HepG2 (cell line): ENCODE measurements around the gene CEP20.

Source experiments
- ELF4 ChIP-seq: sonication (generic); formaldehyde crosslinking; IDR thresholded peaks from 2 replicates; pipeline ENCODE4 v1.5.0; 2020; ENCODE audit warnings: missing genetic modification reagents, mild to moderate bottlenecking, moderate library complexity, borderline replicate concordance
- EP300 ChIP-seq, 3 experiments: sonication (generic) in 1 of 3; formaldehyde crosslinking in 1 of 3; IDR thresholded peaks; 2 replicates each; pipeline versions ENCODE4 v1.5.1 to v1.6.1; 2011 to 2020; ENCODE audit warnings: low read depth in 2 of 3, low read length in 2 of 3, borderline replicate concordance in 1 of 3, improper control_type of control experiment in 1 of 3, mild to moderate bottlenecking in 1 of 3, missing genetic modification reagents in 1 of 3, moderate library complexity in 1 of 3
- ETV6 ChIP-seq: sonication (generic); formaldehyde crosslinking; conservative IDR thresholded peaks from 2 replicates; pipeline ENCODE4 v1.4.0; 2020; ENCODE audit warnings: missing genetic modification reagents
- FOXO4 ChIP-seq: sonication (generic); formaldehyde crosslinking; conservative IDR thresholded peaks from 2 replicates; pipeline ENCODE4 v1.8.1; 2023; ENCODE audit warnings: missing genetic modification reagents
- HCFC1 ChIP-seq: fragments of 150-350 bp; IDR thresholded peaks from 2 replicates; pipeline ENCODE4 v1.6.1; 2014; ENCODE audit warnings: low read depth, low read length
- POLR2AphosphoS2 ChIP-seq: IDR thresholded peaks from 2 replicates; pipeline ENCODE4 v1.6.1; 2011; ENCODE audit warnings: low read depth, low read length, improper control_type of control experiment
- TAF1 ChIP-seq: sonication (generic); formaldehyde crosslinking; IDR thresholded peaks from 2 replicates; pipeline ENCODE4 v1.4.0; 2020; ENCODE audit warnings: missing genetic modification reagents
- XRCC5 ChIP-seq: fragments of 200-400 bp; formaldehyde crosslinking; optimal IDR thresholded peaks from 2 replicates; pipeline ENCODE3; 2017; ENCODE audit warnings: mild to moderate bottlenecking, low read length
- ZBTB21 ChIP-seq: sonication (generic); formaldehyde crosslinking; IDR thresholded peaks from 2 replicates; pipeline ENCODE4 v1.4.0; 2020; ENCODE audit warnings: missing genetic modification reagents
- ZBTB7A ChIP-seq: sonication (generic); formaldehyde crosslinking; IDR thresholded peaks from 2 replicates; pipeline ENCODE4 v1.8.0; 2022; ENCODE audit warnings: mild to moderate bottlenecking, missing genetic modification reagents
- ZNF317 ChIP-seq: sonication (generic); formaldehyde crosslinking; IDR thresholded peaks from 2 replicates; pipeline ENCODE4 v1.5.0; 2020; ENCODE audit warnings: mild to moderate bottlenecking, missing genetic modification reagents
- ZNF644 ChIP-seq: IDR thresholded peaks from 2 replicates; pipeline ENCODE4 v1.6.1; 2016; ENCODE audit warnings: low read depth
- TF ChIP-seq, protein P1 (sequence below): sonication (generic); formaldehyde crosslinking; IDR thresholded peaks from 2 replicates; pipeline ENCODE4 v1.9.0; 2021; ENCODE audit warnings: missing genetic modification reagents, borderline replicate concordance

GRCh38 chr16:15861996-15862395 lies 26.4 kb downstream of the CEP20 start:
- TF ChIP-seq ZBTB21 = no peak
- TF ChIP-seq ZNF644 = no peak
- TF ChIP-seq ELF4 = no peak
- no peak for TF ChIP-seq ZNF317 (CRISPR knock-in tag)
- TF ChIP-seq, protein P1, sequence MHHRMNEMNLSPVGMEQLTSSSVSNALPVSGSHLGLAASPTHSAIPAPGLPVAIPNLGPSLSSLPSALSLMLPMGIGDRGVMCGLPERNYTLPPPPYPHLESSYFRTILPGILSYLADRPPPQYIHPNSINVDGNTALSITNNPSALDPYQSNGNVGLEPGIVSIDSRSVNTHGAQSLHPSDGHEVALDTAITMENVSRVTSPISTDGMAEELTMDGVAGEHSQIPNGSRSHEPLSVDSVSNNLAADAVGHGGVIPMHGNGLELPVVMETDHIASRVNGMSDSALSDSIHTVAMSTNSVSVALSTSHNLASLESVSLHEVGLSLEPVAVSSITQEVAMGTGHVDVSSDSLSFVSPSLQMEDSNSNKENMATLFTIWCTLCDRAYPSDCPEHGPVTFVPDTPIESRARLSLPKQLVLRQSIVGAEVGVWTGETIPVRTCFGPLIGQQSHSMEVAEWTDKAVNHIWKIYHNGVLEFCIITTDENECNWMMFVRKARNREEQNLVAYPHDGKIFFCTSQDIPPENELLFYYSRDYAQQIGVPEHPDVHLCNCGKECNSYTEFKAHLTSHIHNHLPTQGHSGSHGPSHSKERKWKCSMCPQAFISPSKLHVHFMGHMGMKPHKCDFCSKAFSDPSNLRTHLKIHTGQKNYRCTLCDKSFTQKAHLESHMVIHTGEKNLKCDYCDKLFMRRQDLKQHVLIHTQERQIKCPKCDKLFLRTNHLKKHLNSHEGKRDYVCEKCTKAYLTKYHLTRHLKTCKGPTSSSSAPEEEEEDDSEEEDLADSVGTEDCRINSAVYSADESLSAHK (CRISPR knock-in tag) = no peak
- TF ChIP-seq TAF1 (CRISPR knock-in tag) = no peak
- TF ChIP-seq ZBTB7A (CRISPR knock-in tag) = no peak
- no peak for TF ChIP-seq POLR2AphosphoS2
- no peak for TF ChIP-seq FOXO4 (CRISPR knock-in tag)
- TF ChIP-seq EP300 (IDR thresholded peaks at IDR 0.05; ENCODE audit: low read depth in 2 of 2, low read length in 2 of 2) = no peak
- no peak for TF ChIP-seq EP300 (CRISPR knock-in tag; IDR thresholded peaks at IDR 0.05; ENCODE audit: borderline replicate concordance)
- no peak for TF ChIP-seq ETV6 (CRISPR knock-in tag)
- TF ChIP-seq HCFC1 = no peak
- TF ChIP-seq XRCC5 = no peak
